ENCODE data around the gene DSCAM. TPM values are rescaled to one million over a fixed set of nuclear protein-coding genes. Genes with fewer than 3 reads are reported as not detected.

Gene DSCAM
- total RNA-seq, 2 experiments from 2014 or later = not detected

DNA sequence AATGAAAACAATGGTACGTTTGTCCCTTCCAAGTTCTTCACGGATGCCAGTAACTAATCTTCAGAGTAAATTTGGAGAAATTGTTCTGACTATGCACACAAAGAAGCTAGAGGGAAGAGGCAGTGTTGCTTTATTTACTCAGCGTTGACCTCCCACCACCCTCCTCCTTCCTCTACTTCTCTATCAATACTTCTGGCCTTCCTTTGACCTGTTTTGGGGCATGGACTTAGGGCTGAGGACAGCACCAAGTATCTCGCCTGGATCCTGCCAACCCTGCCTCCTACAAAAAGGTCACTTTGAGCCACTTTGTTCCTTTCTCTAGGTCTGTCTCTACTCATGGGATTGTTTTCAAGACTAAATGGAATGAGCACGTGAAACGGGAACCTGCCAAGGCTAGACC lies 282.6 kb downstream of the DSCAM start:
- Mint-ChIP-seq H3K9me3 (no peaks in the 10 kb centered on the region), H3K27me3 (no peaks in the 10 kb centered on the region), H3K36me3 (ENCODE audit: low read depth) (no peaks in the 10 kb centered on the region), H3K4me1 (ENCODE audit: low read depth) (no peaks in the 10 kb centered on the region), H3K27ac (no peak overlapping the region), H3K4me3 (no peak overlapping the region)
- DNase-seq = no peak
- ChIA-PET POLR2A (no interaction called here), CTCF (no interaction called here)
- ATAC-seq = no peak
- intact Hi-C loops (cut with micrococcal nuclease) = no loop called here
- TF ChIP-seq, protein P1, sequence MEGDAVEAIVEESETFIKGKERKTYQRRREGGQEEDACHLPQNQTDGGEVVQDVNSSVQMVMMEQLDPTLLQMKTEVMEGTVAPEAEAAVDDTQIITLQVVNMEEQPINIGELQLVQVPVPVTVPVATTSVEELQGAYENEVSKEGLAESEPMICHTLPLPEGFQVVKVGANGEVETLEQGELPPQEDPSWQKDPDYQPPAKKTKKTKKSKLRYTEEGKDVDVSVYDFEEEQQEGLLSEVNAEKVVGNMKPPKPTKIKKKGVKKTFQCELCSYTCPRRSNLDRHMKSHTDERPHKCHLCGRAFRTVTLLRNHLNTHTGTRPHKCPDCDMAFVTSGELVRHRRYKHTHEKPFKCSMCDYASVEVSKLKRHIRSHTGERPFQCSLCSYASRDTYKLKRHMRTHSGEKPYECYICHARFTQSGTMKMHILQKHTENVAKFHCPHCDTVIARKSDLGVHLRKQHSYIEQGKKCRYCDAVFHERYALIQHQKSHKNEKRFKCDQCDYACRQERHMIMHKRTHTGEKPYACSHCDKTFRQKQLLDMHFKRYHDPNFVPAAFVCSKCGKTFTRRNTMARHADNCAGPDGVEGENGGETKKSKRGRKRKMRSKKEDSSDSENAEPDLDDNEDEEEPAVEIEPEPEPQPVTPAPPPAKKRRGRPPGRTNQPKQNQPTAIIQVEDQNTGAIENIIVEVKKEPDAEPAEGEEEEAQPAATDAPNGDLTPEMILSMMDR (IDR thresholded peaks at IDR 0.05) = no peak

GRCh38 chr21:40563900-40564299 lies 283.1 kb downstream of the DSCAM start:
- POLR2A ChIA-PET = no interaction called here
- Mint-ChIP-seq H3K9me3 (no peaks in the 10 kb centered on the region), H3K27me3 (no peaks in the 10 kb centered on the region), H3K27ac (no peak overlapping the region), H3K4me1 (ENCODE audit: low read depth) (no peaks in the 10 kb centered on the region), H3K36me3 (ENCODE audit: low read depth) (no peaks in the 10 kb centered on the region), H3K4me3 (no peak overlapping the region)
- TF ChIP-seq, protein P1 (IDR thresholded peaks at IDR 0.05) = no peak
- ATAC-seq = no peak
- CTCF ChIA-PET = no interaction called here
- intact Hi-C loops (cut with micrococcal nuclease) = no loop called here
- no peak for DNase-seq

GRCh38 chr21:40562242-40563002 lies 284.5 kb downstream of the DSCAM start:
- no peaks in the 10 kb centered on the region for H3K27me3 Mint-ChIP-seq
- no peaks in the 10 kb centered on the region for H3K4me1 Mint-ChIP-seq (ENCODE audit: low read depth)
- H3K27ac Mint-ChIP-seq = no peak overlapping the region
- H3K9me3 Mint-ChIP-seq = peaks cover 3% of the 10 kb centered on the region
- H3K4me3 Mint-ChIP-seq = no peak overlapping the region
- ATAC-seq = no peak
- ChIA-PET CTCF (no interaction called here), POLR2A (interaction anchor here (0.6 kb wide), 1 partner anchor 13 kb away, joined by 3 read pairs; no protein-coding TSS in a partner anchor)
- no peak for DNase-seq
- intact Hi-C loops (cut with micrococcal nuclease) = no loop called here
- TF ChIP-seq, protein P1 (IDR thresholded peaks at IDR 0.05) = no peak
- no peaks in the 10 kb centered on the region for H3K36me3 Mint-ChIP-seq (ENCODE audit: low read depth)

DNA sequence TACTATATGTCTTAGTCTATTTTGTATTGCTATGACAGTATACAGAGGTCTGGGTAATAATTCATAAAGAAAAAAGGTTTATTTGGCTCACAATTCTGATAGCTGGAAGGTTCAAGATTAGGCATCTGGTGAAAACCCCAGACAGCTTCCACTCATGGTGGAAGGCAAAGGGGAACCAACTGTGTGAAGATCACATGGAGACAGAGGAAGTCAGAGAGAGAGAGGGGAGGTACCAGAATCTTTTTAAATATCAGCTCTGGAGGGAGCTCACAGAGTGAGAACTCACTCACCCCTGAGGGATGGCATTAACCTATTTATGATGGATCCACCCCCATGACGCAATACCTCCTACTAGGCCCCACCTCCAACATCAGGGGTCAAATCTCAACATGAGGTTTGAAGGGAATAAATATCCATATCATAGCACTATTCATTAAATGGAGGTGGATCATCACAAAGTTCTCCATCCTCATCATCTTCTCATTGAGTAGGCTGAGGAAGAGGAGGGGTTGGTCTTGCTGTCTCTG lies 290.5 kb downstream of the DSCAM start:
- TF ChIP-seq, protein P1 (IDR thresholded peaks at IDR 0.05) = no peak

GRCh38 chr21:40555021-40555528 lies 291.9 kb downstream of the DSCAM start:
- Mint-ChIP-seq H3K27ac (no peak overlapping the region), H3K36me3 (ENCODE audit: low read depth) (no peaks in the 10 kb centered on the region), H3K9me3 (peaks cover 5% of the 10 kb centered on the region), H3K4me1 (ENCODE audit: low read depth) (no peaks in the 10 kb centered on the region), H3K4me3 (no peak overlapping the region), H3K27me3 (no peaks in the 10 kb centered on the region)
- ChIA-PET CTCF (no interaction called here), POLR2A (no interaction called here)
- ATAC-seq (no peak), DNase-seq (no peak)
- intact Hi-C loops (cut with micrococcal nuclease) = no loop called here
- TF ChIP-seq, protein P1 (IDR thresholded peaks at IDR 0.05) = no peak

More for the DNA sequence above, 290.5 kb downstream of the DSCAM start:
- POLR2A ChIA-PET = no interaction called here
- Mint-ChIP-seq H3K9me3 (peaks cover 5% of the 10 kb centered on the region), H3K27me3 (no peaks in the 10 kb centered on the region), H3K36me3 (ENCODE audit: low read depth) (no peaks in the 10 kb centered on the region), H3K4me1 (ENCODE audit: low read depth) (no peaks in the 10 kb centered on the region), H3K4me3 (no peak overlapping the region), H3K27ac (no peak overlapping the region)
- ATAC-seq = no peak
- no peak for DNase-seq
- intact Hi-C loops (cut with micrococcal nuclease) = no loop called here
- CTCF ChIA-PET = no interaction called here

All from activated CD8-positive, alpha-beta T cell treated with anti-CD3 and anti-CD28 coated beads for 36 hours (primary cell).